OCI-LY1 (cell line): ENCODE measurements around the gene MRPL24.

Source experiments
- H2AFZ ChIP-seq: fragments of 200-600 bp; sonication (generic), shearing (Covaris generic); 2 replicates; pipeline ENCODE4 v1.6.0; 2014; ENCODE audit warnings: antibody characterized with exemption, mild to moderate bottlenecking, low read length
- H3F3A ChIP-seq: fragments of 200-600 bp; sonication (generic), shearing (Covaris generic); 2 replicates; pipeline ENCODE4 v1.6.0; 2014; ENCODE audit warnings: mild to moderate bottlenecking, antibody characterized with exemption, low read length, moderate library complexity; ENCODE audit not compliant: insufficient read depth
- H3K27ac ChIP-seq: fragments of 200-600 bp; sonication (generic); 2 replicates; pipeline ENCODE4 v1.5.1; 2014; ENCODE audit warnings: low read length, mixed run types, mild to moderate bottlenecking, low read depth; ENCODE audit not compliant: poor library complexity, severe bottlenecking
- H3K27me3 ChIP-seq: fragments of 200-600 bp; sonication (generic); 2 replicates; pipeline ENCODE4 v1.6.0; 2014; ENCODE audit warnings: antibody characterized with exemption, mild to moderate bottlenecking, low read length, moderate library complexity; ENCODE audit not compliant: insufficient read depth
- H3K36me3 ChIP-seq: fragments of 200-600 bp; sonication (generic); 2 replicates; pipeline ENCODE4 v1.6.1; 2014; ENCODE audit warnings: mild to moderate bottlenecking, antibody characterized with exemption, low read length, moderate library complexity, mixed read lengths; ENCODE audit not compliant: insufficient read depth
- H3K4me1 ChIP-seq: fragments of 200-600 bp; sonication (generic); 2 replicates; pipeline ENCODE4 v1.5.1; 2014; ENCODE audit warnings: mild to moderate bottlenecking, low read length, moderate library complexity; ENCODE audit not compliant: insufficient read depth, severe bottlenecking
- H3K4me2 ChIP-seq: fragments of 200-600 bp; sonication (generic), shearing (Covaris generic); 2 replicates; pipeline ENCODE4 v1.6.1; 2014; ENCODE audit warnings: low read length
- H3K4me3 ChIP-seq: fragments of 200-600 bp; sonication (generic); 2 replicates; pipeline ENCODE4 v1.5.1; 2014; ENCODE audit warnings: low read length, low read depth, mild to moderate bottlenecking, mixed read lengths; ENCODE audit not compliant: poor library complexity, severe bottlenecking
- H3K79me2 ChIP-seq: fragments of 200-600 bp; shearing (Covaris generic); 2 replicates; pipeline ENCODE4 v1.6.1; 2016; ENCODE audit warnings: mixed run types, low read length, mixed read lengths; ENCODE audit not compliant: insufficient read depth
- H3K9ac ChIP-seq: fragments of 200-600 bp; sonication (generic), shearing (Covaris generic); 2 replicates; pipeline ENCODE4 v1.6.1; 2014; ENCODE audit warnings: mild to moderate bottlenecking, low read length, mixed read lengths
- H3K9me2 ChIP-seq: fragments of 200-600 bp; sonication (generic), shearing (Covaris generic); 2 replicates; pipeline ENCODE4 v1.6.1; 2014; ENCODE audit warnings: low read depth, mild to moderate bottlenecking, low read length, mixed read lengths
- H3K9me3 ChIP-seq: fragments of 200-600 bp; shearing (Covaris generic); 2 replicates; pipeline ENCODE4 v1.6.1; 2014; ENCODE audit warnings: low read length, mixed read lengths
- H4K20me1 ChIP-seq: fragments of 200-600 bp; sonication (generic), shearing (Covaris generic); 2 replicates; pipeline ENCODE4 v1.6.0; 2016; ENCODE audit warnings: mild to moderate bottlenecking, low read length; ENCODE audit not compliant: insufficient read depth
- EZH2 ChIP-seq: fragments of 200-600 bp; sonication (generic), shearing (Covaris generic); IDR thresholded peaks from 2 replicates; pipeline ENCODE4 v1.8.0; 2017; ENCODE audit warnings: borderline replicate concordance, mixed run types, mild to moderate bottlenecking, antibody characterized with exemption, low read length, moderate library complexity, mixed read lengths
- TF ChIP-seq, protein P1 (sequence below): fragments of 200-600 bp; sonication (generic), shearing (Covaris generic); IDR thresholded peaks from 2 replicates; pipeline ENCODE4 v1.5.1; 2017; ENCODE audit warnings: mild to moderate bottlenecking, antibody characterized with exemption, low read length, moderate library complexity, mixed read lengths

MRPL24 gene

DNA sequence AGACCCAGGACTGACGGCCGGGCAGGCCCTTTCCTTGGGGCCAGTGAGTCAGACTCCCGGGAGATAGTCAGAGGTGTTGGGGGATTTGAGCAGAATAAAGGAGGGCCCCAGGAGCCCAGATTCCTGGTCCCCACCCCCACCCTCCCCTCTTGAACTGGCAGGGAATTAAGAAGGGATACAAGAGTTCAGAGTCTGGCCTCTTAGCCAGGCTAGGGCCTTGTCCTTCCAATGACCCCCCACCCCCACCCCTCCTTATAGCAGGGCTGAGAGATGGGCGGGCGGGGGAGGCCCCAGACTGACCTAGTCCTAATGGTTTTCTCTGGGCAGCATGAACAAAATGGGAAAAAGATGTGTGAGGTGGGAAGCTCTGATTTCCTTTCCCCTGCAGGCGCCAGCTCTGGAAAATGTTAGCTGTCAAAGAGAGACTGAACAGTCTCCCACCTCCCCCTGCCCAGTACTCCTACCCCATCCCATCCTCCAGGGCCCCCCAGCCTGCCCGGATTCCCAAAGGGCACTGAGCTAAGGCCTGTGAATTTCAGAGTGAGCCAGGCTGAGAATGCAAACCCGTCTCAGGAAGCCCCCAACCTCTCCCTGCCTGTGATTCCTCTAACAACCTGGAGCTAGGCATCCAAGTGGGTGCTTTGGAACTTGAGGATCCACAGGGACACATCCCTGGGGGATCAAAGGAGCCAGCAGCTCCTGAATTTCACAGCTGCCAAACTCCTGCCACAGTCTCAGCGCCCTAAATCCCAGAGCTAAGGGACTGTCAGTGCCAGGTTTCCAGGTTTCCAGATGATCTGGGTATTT is 29.7 kb downstream of the MRPL24 start:
- TF ChIP-seq, protein P1, sequence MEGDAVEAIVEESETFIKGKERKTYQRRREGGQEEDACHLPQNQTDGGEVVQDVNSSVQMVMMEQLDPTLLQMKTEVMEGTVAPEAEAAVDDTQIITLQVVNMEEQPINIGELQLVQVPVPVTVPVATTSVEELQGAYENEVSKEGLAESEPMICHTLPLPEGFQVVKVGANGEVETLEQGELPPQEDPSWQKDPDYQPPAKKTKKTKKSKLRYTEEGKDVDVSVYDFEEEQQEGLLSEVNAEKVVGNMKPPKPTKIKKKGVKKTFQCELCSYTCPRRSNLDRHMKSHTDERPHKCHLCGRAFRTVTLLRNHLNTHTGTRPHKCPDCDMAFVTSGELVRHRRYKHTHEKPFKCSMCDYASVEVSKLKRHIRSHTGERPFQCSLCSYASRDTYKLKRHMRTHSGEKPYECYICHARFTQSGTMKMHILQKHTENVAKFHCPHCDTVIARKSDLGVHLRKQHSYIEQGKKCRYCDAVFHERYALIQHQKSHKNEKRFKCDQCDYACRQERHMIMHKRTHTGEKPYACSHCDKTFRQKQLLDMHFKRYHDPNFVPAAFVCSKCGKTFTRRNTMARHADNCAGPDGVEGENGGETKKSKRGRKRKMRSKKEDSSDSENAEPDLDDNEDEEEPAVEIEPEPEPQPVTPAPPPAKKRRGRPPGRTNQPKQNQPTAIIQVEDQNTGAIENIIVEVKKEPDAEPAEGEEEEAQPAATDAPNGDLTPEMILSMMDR, result no peak
- TF ChIP-seq EZH2, result no peak
- Histone ChIP-seq H3K9me3 (no peaks in the 10 kb centered on the region), H3K27me3 (no peaks in the 10 kb centered on the region), H3K4me2 (no peak overlapping the region), H2AFZ (no peak overlapping the region), H3K27ac (no peak overlapping the region), H3F3A (no peaks in the 10 kb centered on the region), H3K9ac (no peak overlapping the region), H3K79me2 (no peaks in the 10 kb centered on the region), H4K20me1 (no peaks in the 10 kb centered on the region), H3K4me1 (peaks cover 5% of the 10 kb centered on the region), H3K9me2 (no peaks in the 10 kb centered on the region), H3K36me3 (no peaks in the 10 kb centered on the region; the same call in 1 of the 2 replicates), H3K4me3 (no peak overlapping the region)

DNA sequence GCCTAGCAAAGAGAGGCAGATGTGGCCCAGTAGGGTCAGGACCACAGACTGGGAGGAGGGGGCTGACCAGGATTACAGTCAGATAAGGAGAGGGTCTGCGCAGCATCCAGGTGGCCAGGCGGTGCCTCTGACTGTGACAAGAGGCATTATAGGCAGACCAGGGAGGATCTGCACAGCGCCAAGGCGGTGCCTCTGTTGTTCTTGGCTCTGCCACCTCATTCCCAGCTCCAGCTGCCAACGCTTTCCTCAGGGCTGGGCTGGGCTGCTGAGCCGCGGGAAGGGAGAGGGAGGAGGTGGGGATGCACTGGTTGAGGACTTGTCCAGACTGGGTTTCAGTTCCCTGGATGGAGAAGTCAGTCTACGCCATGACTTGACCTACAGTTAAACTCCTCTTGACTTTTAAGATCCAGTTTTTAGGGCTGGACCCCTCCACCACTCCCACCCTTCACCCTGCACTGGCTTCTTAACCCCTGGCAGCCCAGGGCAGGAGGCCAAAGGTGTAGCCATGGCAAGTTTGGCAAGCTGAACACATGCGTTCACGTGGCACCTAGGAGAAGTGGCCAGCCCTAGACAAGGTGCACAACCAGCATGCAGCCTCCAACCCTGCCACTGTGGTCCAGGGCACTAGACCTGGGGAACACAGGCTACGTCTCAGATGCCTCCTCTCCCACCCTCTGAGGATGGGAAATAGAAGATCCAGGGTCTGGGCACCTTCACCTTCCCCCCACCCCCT is 31.0 kb downstream of the MRPL24 start:
- Histone ChIP-seq H3K27me3 (no peaks in the 10 kb centered on the region), H4K20me1 (no peaks in the 10 kb centered on the region), H3K79me2 (no peaks in the 10 kb centered on the region), H3F3A (no peaks in the 10 kb centered on the region), H3K4me3 (no peak overlapping the region), H3K27ac (no peak overlapping the region), H3K9me3 (no peaks in the 10 kb centered on the region), H3K9me2 (no peaks in the 10 kb centered on the region), H2AFZ (no peak overlapping the region), H3K4me2 (no peak overlapping the region), H3K4me1 (peaks cover 15% of the 10 kb centered on the region), H3K36me3 (no peaks in the 10 kb centered on the region), H3K9ac (no peak overlapping the region)
- TF ChIP-seq, protein P1, result no peak
- TF ChIP-seq EZH2, result no peak

DNA sequence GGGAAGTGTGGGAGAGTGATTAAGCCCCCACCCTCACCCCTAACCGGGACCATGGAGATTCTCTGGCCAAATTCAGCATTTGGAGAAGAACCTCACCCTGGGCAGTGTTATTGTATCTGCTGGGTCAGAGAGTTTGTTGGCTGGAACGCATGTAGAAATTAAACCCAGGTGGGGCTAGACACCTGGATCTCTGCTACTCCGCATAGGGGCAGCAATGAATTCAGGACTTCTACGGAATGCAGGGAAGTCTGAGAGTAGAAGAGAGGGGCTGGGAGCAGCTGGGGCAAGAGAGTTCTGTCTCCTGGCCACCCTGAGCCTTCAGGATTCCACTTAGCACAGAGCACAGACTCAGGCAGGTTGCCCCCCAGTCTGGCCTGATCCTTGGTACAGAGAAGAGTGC is 31.9 kb downstream of the MRPL24 start:
- Histone ChIP-seq H2AFZ (no peak overlapping the region), H3K36me3 (no peaks in the 10 kb centered on the region), H3K9ac (no peak overlapping the region), H3K27me3 (peaks cover 3% of the 10 kb centered on the region; the same call in 1 of the 2 replicates), H3K4me2 (no peak overlapping the region), H3K9me2 (no peaks in the 10 kb centered on the region), H3K4me3 (no peak overlapping the region), H3K4me1 (peaks cover 15% of the 10 kb centered on the region), H3K27ac (no peak overlapping the region), H3K9me3 (no peaks in the 10 kb centered on the region), H3K79me2 (no peaks in the 10 kb centered on the region), H3F3A (no peaks in the 10 kb centered on the region), H4K20me1 (no peaks in the 10 kb centered on the region)
- TF ChIP-seq, protein P1, result no peak
- TF ChIP-seq EZH2, result no peak
